ENCODE results near the gene AKAP5.

The AKAP5 gene, protein sequence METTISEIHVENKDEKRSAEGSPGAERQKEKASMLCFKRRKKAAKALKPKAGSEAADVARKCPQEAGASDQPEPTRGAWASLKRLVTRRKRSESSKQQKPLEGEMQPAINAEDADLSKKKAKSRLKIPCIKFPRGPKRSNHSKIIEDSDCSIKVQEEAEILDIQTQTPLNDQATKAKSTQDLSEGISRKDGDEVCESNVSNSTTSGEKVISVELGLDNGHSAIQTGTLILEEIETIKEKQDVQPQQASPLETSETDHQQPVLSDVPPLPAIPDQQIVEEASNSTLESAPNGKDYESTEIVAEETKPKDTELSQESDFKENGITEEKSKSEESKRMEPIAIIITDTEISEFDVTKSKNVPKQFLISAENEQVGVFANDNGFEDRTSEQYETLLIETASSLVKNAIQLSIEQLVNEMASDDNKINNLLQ

DNA sequence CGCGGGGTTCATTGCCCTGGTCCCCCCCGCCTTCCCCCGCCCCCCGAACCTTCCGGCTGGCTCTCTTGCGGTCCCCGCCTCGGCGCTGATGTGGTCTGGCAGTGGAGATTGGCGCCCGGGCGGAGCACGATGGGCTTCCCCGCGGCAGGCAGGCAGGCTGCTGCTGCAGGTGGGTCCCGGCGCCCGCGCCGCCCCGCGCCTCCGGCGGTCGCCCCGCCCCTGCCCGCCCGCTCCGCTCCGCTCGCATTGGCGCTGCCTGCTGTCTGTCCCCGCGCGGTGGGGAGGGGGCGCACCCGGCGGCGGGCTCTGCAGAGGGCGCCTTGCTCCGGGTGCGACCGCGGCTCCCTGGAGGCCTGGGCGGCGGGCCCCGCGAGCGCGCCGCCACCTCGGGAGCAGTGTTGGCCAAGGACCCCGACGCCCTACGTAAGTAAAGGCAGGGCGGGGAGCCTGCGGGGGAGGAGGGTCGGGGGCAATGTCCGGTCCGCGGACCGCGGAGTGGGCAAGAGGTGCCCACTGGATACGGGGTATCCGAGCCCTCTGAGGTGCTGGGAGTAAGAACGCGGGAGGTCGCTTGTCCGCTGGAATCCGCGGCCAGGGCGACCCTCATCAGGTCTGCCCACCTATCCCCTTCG is at the start of gene AKAP5:
Gene AKAP5, plus strand, starts transcription at position 309 of the 632 bp plus-strand sequence. CDS start 2,896 bp downstream, outside the sequence.
- DNase-seq, result peak; percentile 43 to 76

DNA sequence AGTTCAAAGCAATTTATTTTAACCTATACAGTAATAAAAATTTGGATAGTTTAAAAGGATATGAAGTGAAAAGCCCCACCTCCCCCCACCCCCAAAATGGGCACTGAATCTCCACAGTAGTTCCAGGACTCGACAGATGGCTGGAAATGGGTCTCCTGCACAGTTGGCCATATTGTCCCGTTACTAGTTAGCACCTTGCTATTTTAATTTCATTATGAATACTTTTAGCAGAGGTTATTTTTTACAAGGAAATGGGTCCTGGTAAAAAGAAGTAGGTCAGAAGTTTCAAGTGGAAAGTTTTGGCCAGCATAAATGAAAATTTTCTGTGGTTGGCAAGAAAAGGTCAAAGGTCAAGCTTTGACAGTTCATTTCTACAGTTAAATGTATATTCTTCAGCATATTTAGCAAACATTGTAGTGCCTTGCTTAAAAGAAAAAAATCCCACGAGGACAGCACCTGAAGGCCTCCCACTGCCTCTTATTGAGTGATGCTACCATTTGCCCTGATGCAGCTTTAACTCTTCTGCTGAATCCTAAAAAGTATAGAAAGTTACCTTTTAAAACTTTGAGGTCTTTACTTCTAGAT is 48.9 kb upstream of the AKAP5 start:
- DNase-seq, result no peak

GRCh38 chr14:64417055-64417770 is 48.1 kb upstream of the AKAP5 start:
- no peak for DNase-seq

DNA sequence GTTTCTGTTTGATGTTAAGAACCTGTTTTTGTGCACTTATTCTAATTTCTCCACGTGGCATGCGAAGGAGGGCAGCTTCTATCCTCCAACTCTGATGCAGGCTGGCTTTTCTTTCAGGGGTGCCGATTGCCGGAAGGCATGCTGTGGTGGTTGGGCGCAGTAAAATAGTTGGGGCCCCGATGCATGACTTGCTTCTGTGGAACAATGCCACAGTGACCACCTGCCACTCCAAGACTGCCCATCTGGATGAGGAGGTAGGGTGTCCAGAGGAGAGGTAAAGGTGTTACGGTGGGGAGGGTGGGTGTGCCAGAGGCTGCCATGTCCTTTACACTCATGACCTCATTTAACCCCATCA is 47.6 kb upstream of the AKAP5 start:
- DNase-seq, result no peak

DNA sequence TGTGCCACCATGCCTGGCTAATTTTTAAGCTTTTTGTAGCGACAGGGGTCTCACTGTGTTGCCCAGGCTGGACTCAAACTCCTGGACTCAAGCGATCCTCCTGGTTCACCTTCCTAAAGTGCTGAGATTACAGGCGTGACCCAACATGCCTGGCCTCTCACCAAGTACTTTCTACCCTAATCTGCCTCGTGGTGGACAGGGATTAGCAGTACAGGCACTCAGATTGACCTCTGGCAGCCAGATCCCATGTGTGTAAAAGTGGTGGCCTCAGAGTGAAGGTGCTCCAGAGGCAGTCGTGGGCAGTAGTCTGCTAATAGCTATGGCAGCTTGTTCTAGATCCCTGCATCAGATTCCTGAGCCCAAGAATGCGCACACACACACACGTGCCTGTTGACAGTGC is 46.3 kb upstream of the AKAP5 start:
- no peak for DNase-seq

- DNase-seq, result no peak
Measured at GRCh38 chr14:64421166-64421565, 44.1 kb upstream of the AKAP5 start.

GRCh38 chr14:64422005-64422404 is 43.3 kb upstream of the AKAP5 start:
- DNase-seq, result no peak

- no peak for DNase-seq
Measured at GRCh38 chr14:64422756-64423155, 42.5 kb upstream of the AKAP5 start.

DNA sequence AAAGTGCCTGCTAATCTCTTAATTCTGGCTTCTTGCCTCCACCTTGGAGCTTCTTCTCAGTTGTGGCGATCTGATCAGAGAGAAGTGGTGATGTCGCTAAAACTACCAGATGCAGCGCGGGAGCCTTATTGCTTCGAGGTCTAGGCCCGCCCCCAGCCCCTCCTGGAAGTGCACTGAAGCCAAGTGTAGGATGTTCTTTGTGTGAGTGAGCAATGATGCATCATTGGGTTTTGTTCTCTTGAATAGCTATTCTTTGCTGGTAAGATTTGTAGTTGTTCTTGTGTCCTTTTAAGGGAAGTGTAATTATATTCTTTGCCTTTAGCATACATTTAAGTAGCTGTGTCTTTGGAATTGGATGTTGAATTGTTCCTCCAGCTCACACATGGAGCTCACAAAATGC is 41.3 kb upstream of the AKAP5 start:
- no peak for DNase-seq

DNA sequence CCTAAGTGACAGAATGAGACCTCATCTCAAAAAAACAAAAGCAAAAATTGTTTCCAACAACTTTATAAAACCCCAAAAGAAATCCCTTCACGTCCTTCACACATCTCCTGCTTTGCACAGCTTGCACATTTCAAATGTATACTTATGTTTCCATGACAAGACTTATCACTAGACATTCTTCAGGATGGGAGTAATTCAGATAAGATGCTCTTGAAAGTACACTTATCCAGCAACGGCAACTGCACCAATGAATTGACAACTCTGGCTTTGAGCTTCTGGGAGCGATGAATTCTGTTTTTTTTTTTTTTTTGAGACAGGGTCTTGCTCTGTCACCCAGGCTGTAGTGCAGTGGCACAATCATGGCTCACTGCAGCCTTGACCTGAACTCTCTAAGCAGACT is 30.8 kb upstream of the AKAP5 start:
- no peak for DNase-seq

GRCh38 chr14:64438181-64438841 is 27.0 kb upstream of the AKAP5 start:
- no peak for DNase-seq

GRCh38 chr14:64439141-64439540 is 26.2 kb upstream of the AKAP5 start:
- DNase-seq, result no peak

DNA sequence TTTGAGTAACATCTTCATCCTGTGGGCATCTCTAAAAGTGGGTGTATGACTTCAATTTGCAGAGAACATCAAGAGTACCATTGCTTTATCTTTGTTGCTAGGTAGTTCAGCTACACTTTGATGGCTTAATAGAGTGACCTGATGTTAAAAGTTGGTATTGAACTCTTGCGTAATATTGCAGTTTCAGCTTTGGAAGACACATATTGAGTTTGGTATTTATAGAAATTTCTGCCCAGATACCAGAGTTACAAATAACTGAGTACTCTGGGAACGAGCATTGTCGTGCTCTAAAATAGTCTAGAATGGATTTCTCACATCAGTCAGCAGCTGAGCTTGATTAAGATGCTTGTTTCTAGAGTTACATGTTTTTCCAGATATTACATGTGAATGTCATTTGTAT is 24.8 kb upstream of the AKAP5 start:
- DNase-seq, result no peak

DNA sequence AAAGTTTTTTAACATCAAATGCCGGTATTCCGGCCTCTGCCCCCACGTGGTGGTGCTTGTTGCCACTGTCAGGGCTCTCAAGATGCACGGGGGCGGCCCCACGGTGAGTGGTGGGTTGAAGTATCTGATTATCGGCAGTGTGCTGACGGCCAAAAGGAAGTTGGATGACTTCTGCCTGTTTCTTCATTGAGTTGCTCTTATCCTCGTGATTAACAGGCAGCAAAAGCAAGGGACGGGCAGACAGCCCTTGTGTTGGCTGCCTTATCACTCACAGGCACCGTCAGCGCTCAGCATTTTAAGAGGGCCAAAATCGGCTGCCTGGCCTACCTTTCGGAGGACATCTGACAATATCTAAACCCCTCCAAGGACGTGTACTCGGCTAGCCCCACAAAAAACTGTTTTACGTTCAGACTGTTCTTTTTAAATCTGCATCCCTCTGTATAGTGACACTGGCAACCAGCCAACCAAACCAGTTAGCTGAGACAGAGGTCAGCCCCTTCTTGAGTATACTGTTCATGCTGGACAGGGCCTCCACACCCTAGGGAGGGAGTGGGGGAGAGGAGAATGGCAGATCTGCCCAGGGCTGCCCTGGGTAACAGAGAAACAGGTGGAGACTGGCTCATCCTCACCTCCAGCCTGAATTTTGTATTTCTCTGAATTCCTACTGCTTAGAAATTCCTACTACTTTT is 22.9 kb upstream of the AKAP5 start:
- DNase-seq, result no peak

DNA sequence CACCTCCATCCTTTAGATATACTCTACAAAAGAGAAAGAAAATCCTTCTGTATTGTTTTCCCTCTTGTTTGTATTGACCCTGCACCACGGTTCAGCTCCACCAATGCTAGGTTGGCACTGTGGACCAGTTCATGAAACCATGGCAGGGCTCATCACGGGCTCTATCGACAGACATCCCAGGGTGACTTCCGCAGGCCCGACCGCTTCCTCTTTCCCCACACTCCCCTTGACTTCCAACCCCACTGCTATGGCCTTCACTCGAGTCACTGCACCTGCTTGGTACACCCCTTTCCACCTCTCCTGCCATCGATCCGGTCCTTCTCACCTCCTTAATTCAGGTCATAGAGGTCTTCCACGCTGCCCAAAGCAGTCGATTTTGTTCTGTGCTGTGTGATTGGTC is 21.2 kb upstream of the AKAP5 start:
- DNase-seq, result no peak

GRCh38 chr14:64444984-64445845 is 20.1 kb upstream of the AKAP5 start:
- DNase-seq, result no peak

- DNase-seq, result no peak
Measured at GRCh38 chr14:64447876-64448670, 17.2 kb upstream of the AKAP5 start.

GRCh38 chr14:64450255-64450654 is 15.0 kb upstream of the AKAP5 start:
- DNase-seq, result no peak

GRCh38 chr14:64454671-64455070 is 10.6 kb upstream of the AKAP5 start:
- no peak for DNase-seq

GRCh38 chr14:64459405-64460136 is 5.7 kb upstream of the AKAP5 start:
- no peak for DNase-seq
